IPS-18c (cell line): Measurements from ENCODE around the gene POM121L2.
"Not testable (repeated sequence)": the region's sequence is repeated elsewhere in the genome, so short reads cannot be mapped to it uniquely, and the experiment has no call there.

Experiments
- H3K4me3 ChIP-seq: 2 replicates; pipeline ENCODE4 v1.7.0; 2013; ENCODE audit warnings: low read depth, mild to moderate bottlenecking, low read length, moderate library complexity; ENCODE audit not compliant: insufficient read depth
- H3K9me3 ChIP-seq: one replicate; pipeline ENCODE4 v1.6.1; 2013; ENCODE audit warnings: mild to moderate bottlenecking, low read length, moderate library complexity; ENCODE audit not compliant: control insufficient read depth, insufficient read depth

The POM121L2 gene

DNA sequence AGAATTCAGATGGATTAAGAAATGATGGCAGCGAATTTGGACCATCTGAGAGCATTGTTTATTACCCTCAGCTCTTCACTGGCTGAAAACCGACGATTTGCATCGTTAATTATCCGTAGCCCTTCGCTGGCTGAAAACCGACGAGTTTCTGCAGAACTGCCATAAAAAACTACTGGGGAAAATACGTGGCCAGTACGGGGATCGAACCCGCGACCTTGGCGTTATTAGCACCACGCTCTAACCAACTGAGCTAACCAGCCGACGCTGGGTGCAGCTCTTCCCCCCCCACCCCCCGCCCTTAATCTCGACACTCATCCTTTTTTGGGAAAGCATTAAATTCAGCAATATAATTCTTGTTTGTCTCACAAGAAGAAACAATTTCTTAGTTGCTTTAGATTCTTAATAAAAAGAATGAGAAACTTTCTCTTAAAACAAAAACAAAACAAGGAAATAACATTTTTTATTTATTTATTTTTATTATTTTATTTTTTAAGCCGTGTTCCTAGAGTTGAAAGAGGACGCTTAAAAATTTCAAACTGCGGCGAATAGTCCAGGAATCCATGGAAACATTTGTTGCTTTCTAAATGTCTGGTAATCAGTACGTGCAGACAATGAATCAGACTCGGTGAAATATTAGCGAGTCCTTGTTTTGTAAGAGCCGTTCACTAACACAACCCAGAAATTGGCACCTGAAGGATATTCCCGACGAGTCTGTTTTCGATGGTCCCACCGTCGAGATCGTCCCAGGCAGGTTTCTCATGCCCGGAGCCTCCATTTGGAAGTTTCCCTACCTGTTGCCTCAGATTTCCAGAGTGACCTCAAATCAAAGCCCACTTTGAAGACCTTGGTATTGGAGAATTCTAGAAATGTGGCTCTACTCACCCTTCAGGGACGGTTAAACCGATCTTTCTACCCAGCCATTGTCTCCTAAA, 36.8 kb downstream of the POM121L2 start:
- Histone ChIP-seq H3K4me3 (peak overlapping the region; percentile 42), H3K9me3 (no peaks in the 10 kb centered on the region)

DNA sequence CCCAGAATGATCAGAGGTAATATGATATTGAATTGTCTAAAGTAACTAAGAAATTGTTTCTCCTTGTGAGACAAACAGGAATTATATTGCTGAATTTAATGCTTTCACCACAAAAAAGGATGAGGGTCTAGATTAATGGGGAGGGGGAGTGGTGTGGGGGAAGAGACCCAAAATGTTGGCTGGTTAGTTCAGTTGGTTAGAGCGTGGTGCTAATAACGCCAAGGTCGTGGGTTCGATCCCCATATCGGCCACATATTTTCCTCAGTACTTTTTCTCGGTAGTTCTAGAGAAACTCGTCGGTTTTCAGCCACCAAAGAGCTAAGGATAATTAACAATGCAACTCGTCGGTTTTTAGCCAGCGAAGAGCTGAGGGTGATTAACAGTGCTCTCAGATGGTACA, 38.3 kb downstream of the POM121L2 start:
- no peak overlapping the region for H3K4me3 ChIP-seq
- no peaks in the 10 kb centered on the region for H3K9me3 ChIP-seq

DNA sequence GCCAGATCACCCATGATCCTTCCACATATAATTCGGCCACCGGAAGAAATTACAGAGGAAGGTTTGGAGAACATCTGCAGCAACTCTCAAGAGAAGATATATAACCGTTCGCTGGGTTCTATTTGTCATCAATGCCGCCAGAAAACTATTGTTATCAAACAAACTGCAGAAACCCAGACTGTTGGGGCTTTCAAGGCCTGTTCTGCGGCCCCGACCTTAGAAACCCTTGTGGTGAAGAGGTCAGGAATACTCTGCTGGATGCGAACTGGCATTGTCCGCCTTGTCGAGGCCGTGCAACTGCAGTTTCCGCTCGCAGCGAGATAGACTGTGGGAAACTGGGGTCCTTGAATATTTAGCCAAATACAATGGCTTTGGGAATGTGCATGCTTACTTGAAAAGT, 43.3 kb downstream of the POM121L2 start:
- Histone ChIP-seq H3K9me3 (no peaks in the 10 kb centered on the region), H3K4me3 (no peak overlapping the region)

DNA sequence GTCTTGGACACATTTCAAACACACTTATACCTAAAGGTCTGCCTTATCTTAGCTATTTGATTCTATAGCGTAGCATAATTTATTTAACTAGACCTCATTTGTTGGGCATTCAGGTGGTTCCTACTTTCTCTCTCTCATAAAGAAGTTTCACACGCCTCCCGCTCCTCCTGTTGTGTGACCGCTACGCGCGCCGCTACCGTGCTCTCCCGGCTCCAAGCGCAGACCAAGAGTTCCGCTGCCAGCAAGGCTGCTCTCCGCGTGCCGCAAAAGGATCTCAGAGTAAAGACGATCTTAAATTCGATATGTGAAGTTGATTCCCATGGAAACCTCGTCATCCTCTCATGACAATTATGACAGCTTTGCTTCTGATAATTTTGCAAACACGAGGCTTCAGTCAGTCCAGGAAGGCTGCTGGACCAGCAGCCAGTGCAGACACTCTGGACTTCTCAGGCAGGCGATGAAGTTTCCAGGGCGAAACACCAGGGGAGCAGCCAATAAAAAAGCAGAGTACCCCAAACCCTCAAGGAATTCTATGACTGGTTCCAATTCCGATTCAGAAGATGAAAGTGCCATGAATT, 44.1 kb downstream of the POM121L2 start:
- Histone ChIP-seq H3K9me3 (no peaks in the 10 kb centered on the region), H3K4me3 (no peak overlapping the region)

DNA sequence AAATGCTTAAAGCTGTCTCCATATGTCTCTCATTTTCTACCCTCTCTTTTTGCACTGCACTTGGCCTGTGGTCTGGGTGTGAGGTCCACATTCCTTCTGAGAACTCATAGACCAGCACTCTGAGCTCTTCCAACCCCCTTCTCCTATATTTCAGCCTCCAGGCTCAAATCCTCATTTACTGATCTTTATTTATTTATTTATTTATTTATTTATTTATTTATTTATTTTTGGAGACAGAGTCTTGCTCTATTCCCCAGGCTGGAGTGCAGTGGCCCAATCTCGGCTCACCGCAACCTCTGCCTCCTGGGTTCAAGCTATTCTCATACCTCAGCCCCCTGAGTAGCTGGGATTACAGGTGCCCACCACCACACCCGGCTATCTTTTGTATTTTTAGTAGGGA, 45.1 kb downstream of the POM121L2 start:
- not testable (repeated sequence) for H3K9me3 ChIP-seq, H3K4me3 ChIP-seq

DNA sequence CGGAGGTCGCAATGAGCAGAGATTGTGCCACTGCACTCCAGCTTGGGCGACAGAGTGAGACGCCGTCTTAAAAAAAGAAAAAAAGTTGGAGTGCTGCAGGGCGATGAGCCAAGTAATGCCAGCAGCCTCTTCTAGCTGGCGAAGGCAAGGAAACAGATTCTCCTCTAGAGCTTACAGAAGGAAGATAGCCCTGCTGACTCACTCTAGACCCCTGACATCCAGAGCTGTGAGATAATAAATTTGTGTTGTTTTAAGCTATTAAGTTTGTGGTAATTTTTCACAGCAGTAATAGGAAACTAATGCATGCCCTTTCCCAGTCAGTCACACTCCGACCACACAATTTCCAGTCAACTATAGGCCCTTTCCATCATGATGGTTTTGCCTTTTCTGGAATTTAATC, 48.2 kb downstream of the POM121L2 start:
- Histone ChIP-seq H3K9me3 (no peaks in the 10 kb centered on the region), H3K4me3 (no peak overlapping the region)

DNA sequence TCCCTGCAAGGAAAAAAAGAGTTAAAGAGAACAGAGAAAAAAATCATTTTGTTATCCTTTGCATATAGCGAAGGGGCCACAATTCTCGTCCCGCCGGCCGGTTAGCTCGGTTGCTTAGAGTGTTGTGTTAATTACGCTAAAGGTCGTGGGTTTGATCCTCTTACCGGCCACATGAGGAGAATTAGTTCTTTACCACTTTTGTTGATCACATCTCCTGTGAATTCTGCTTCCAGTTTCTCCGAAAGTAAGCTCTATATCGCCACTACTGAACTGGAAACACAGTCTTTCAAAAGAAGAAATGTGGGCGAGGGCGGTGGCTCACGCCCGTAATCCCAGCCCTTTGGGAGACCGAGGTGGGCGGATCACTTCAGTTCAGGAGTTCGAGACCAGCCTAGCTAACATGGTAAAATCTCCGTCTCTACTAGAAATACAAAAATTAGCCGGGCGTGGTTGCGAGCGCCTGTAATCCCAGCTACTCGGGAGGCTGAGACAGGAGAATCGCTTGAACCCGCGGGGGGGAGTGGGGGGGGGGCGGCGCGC, 51.2 kb downstream of the POM121L2 start:
- H3K9me3 ChIP-seq, result no peaks in the 10 kb centered on the region
- H3K4me3 ChIP-seq, result peak overlapping the region; percentile 50; the same call in 1 of the 2 replicates

DNA sequence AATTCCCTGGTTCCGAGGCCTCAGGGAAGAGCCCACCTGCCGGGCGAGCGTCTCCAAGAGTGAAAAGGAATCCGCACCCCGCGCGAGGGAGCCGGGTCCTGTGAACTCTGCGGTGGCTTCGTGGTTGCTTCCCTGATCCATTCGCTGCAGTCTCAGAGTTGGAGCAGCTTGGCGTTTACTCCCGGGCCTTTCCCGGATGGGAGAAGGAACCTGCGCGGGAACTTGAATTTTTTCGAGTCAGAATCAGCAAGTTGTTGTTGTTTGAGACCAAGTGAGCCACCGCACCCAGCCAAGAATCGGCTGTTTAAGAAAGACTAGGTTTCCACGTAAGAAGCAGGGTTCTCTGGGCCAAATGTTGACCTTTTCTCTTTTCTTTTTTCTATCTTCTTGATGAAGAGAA, 51.7 kb downstream of the POM121L2 start:
- Histone ChIP-seq H3K4me3 (peak overlapping the region; percentile 50), H3K9me3 (no peaks in the 10 kb centered on the region)
